ENCODE measurements around the gene SOX18.
"Not testable (repeated sequence)": the region's sequence is repeated elsewhere in the genome, so short reads cannot be mapped to it uniquely, and the experiment has no call there.

SOX18 gene

GRCh38 chr20:64021124-64021975 lies 28.1 kb downstream of the SOX18 start:
- no peak for DNase-seq (ENCODE audit: low spot score)

GRCh38 chr20:64015635-64016034 lies 33.8 kb downstream of the SOX18 start:
- no peak for DNase-seq (ENCODE audit: low spot score)

- DNase-seq (ENCODE audit: low spot score): not testable (repeated sequence)
Observed at GRCh38 chr20:64012385-64013154, 36.9 kb downstream of the SOX18 start.

GRCh38 chr20:64011366-64011779 lies 38.1 kb downstream of the SOX18 start:
- no peak for DNase-seq (ENCODE audit: low spot score)

GRCh38 chr20:64010711-64011237 lies 38.7 kb downstream of the SOX18 start:
- DNase-seq (ENCODE audit: low spot score): no peak

- no peak for DNase-seq (ENCODE audit: low spot score)
Observed at GRCh38 chr20:64009811-64010387, 39.5 kb downstream of the SOX18 start.

- DNase-seq (ENCODE audit: low spot score): no peak
Observed at GRCh38 chr20:64006902-64007301, 42.5 kb downstream of the SOX18 start.

- DNase-seq (ENCODE audit: low spot score): no peak
Observed at GRCh38 chr20:64006490-64006889, 42.9 kb downstream of the SOX18 start.

GRCh38 chr20:64005394-64005793 lies 44.0 kb downstream of the SOX18 start:
- DNase-seq (ENCODE audit: low spot score): no peak

- no peak for DNase-seq (ENCODE audit: low spot score)
Observed at GRCh38 chr20:64003960-64004725, 45.3 kb downstream of the SOX18 start.

GRCh38 chr20:64001607-64002011 lies 47.8 kb downstream of the SOX18 start:
- DNase-seq (ENCODE audit: low spot score): no peak

- DNase-seq (ENCODE audit: low spot score): no peak
Observed at GRCh38 chr20:64000906-64001305, 48.5 kb downstream of the SOX18 start.
